Choroid plexus epithelial cell (primary cell): Measurements from ENCODE around the gene HOXD9.

Source experiments
- DNase-seq: peaks from one replicate; pipeline ENCODE4 v3.0.0-alpha.2; 2010; ENCODE audit warnings: low read depth
- H3K4me3 ChIP-seq: 2 replicates; pipeline ENCODE4 v1.5.1; 2011; ENCODE audit warnings: low read depth, mild to moderate bottlenecking, control low read depth, low read length, moderate library complexity
- TF ChIP-seq, protein P1 (sequence below): conservative IDR thresholded peaks from 2 replicates; pipeline ENCODE4 v1.5.1; 2011; ENCODE audit warnings: low read depth, mild to moderate bottlenecking, control low read depth, inconsistent platforms, low read length, moderate library complexity

The HOXD9 gene

GRCh38 chr2:176082525-176082823, 40.0 kb upstream of the HOXD9 start:
- no peak for DNase-seq
- no peak overlapping the region for H3K4me3 ChIP-seq
- TF ChIP-seq, protein P1, sequence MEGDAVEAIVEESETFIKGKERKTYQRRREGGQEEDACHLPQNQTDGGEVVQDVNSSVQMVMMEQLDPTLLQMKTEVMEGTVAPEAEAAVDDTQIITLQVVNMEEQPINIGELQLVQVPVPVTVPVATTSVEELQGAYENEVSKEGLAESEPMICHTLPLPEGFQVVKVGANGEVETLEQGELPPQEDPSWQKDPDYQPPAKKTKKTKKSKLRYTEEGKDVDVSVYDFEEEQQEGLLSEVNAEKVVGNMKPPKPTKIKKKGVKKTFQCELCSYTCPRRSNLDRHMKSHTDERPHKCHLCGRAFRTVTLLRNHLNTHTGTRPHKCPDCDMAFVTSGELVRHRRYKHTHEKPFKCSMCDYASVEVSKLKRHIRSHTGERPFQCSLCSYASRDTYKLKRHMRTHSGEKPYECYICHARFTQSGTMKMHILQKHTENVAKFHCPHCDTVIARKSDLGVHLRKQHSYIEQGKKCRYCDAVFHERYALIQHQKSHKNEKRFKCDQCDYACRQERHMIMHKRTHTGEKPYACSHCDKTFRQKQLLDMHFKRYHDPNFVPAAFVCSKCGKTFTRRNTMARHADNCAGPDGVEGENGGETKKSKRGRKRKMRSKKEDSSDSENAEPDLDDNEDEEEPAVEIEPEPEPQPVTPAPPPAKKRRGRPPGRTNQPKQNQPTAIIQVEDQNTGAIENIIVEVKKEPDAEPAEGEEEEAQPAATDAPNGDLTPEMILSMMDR, result no peak

- TF ChIP-seq, protein P1, result no peak
- no peak for DNase-seq
- no peak overlapping the region for H3K4me3 ChIP-seq
Measured at GRCh38 chr2:176082824-176083751, 39.4 kb upstream of the HOXD9 start.

DNA sequence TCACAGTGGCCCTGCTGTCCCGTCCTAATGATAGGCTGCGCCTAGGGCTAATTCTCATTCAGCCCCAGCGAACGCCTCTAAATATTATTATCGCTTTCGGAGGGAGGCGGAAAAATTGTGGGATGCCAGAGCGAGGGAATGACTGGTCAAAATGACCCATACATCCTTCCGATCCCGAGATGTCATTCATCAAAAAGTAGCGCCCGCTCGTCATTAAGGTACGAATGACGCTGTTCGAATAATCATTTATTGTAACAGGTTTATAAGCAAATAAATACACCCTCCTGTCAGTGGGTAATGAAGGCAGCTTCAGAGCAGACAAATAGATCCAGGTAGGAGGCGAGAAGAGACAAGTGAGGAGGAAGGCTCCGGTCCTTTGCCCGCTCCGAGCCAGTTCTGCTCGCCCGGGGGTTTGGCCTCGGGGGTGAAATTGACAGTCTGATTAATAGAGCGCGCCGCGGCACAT, 38.7 kb upstream of the HOXD9 start, which contains the start of gene EVX2:
Gene EVX2 (minus strand): TSS at position 167 of the 466 bp plus-strand sequence. CDS start 186 bp downstream, outside the sequence.
- TF ChIP-seq, protein P1, result no peak
- no peak within 1 kb of the TSS for H3K4me3 ChIP-seq
- DNase-seq, result no peak

DNA sequence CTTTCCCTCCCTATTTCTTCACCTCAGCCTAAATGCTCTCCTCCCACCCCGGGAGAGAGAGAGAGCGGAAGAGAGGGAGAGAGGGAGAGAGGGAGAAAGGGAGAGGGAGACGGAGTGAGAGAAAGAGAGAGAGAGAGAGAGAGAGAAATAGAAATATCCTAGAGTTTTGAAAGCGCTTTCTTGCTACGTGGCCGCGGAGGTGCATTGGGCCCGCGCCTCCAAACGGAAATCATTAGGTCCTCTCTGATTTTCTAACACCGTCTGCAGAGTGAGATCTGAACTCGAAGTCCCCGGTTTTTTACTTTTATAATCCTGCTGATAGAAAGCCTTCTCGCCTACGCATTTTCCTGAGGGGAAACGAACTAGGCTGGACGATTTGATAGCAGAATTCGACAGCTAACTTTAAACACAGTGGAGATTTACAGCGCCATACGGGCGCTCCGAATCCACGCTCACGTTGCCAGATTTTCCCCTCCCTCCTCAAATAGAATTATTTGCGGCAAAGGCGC, 37.9 kb upstream of the HOXD9 start:
- TF ChIP-seq, protein P1, result no peak
- no peak overlapping the region for H3K4me3 ChIP-seq
- no peak for DNase-seq

DNA sequence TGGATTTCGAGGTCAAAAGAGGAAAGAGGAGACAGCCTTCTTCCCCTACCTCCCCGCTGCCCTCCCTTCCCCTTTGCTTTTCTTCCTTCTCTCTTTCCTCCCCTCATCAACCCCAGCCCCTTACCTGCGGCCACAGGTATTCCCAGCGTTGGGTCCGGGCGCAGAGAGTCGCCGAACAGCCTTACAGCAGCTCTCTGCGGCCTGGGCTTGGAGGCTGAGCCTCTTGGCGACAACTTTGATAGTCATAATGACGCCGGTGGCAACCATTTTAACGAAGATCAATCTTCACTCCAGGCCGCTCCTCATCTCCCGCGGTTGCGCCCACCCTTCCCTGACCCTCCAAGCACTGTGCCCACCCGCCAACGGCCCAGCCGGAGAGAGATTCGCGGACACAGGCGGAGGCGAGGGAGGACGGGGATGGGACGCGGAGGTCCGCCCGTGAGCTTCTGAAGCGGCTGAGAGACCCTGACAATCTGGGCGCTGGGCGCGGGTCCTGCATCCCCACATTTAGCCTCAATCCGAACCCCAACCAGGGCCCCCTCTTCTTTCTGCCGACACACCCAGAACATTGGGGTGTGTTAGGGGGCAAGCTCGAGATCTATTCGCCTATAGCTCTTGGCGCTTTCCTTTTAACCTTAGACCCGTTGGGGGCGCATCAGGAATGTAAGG, 37.3 kb upstream of the HOXD9 start:
- DNase-seq, result no peak
- TF ChIP-seq, protein P1, result no peak
- H3K4me3 ChIP-seq, result no peak overlapping the region

GRCh38 chr2:176085861-176086771, 36.4 kb upstream of the HOXD9 start:
- TF ChIP-seq, protein P1, result peak; percentile 61
- H3K4me3 ChIP-seq, result no peak overlapping the region
- DNase-seq, result peak; percentile 45
